Osteoblast (primary cell): Measurements from ENCODE around the gene CCDC71L. TPM values are rescaled to one million over a fixed set of nuclear protein-coding genes. Genes with fewer than 3 reads are reported as not detected.

Experiments
- DNase-seq: peaks from one replicate; pipeline ENCODE4 v3.0.0; 2011; ENCODE audit warnings: low spot score, mixed read lengths; ENCODE audit not compliant: insufficient read length; ENCODE audit errors: missing footprints
- H2AFZ ChIP-seq: 2 replicates; pipeline ENCODE4 v1.6.0; 2011; ENCODE audit warnings: mild to moderate bottlenecking, low read length
- H3K27ac ChIP-seq: 2 replicates; pipeline ENCODE4 v1.5.1; 2011; ENCODE audit warnings: mild to moderate bottlenecking, low read depth, low read length, moderate library complexity
- H3K27me3 ChIP-seq: 2 replicates; pipeline ENCODE4 v1.6.0; 2012; ENCODE audit warnings: mild to moderate bottlenecking, control low read depth, inconsistent platforms, low read length, moderate library complexity; ENCODE audit not compliant: insufficient read depth
- H3K36me3 ChIP-seq: 2 replicates; pipeline ENCODE4 v1.5.1; 2011; ENCODE audit warnings: mild to moderate bottlenecking, low read length, control low read depth, moderate library complexity; ENCODE audit not compliant: insufficient read depth
- H3K4me1 ChIP-seq: 2 replicates; pipeline ENCODE4 v1.5.1; 2011; ENCODE audit warnings: mild to moderate bottlenecking, low read length, control low read depth, moderate library complexity; ENCODE audit not compliant: insufficient read depth
- H3K4me2 ChIP-seq: 2 replicates; pipeline ENCODE4 v1.6.0; 2011; ENCODE audit warnings: mild to moderate bottlenecking, low read length; ENCODE audit not compliant: insufficient read depth
- H3K4me3 ChIP-seq: fragments of 200-600 bp; sonication (generic); 3 replicates; pipeline ENCODE4 v1.5.1; 2012; ENCODE audit warnings: mild to moderate bottlenecking, low read length, inconsistent platforms; ENCODE audit not compliant: insufficient read depth
- H3K79me2 ChIP-seq: 2 replicates; pipeline ENCODE4 v1.6.0; 2012; ENCODE audit warnings: mild to moderate bottlenecking, low read length, control low read depth, inconsistent platforms; ENCODE audit not compliant: insufficient read depth
- H3K9me3 ChIP-seq: 2 replicates; pipeline ENCODE4 v1.5.1; 2011; ENCODE audit warnings: low read depth, low read length, control low read depth
- H4K20me1 ChIP-seq: 2 replicates; pipeline ENCODE4 v1.6.0; 2012; ENCODE audit warnings: mild to moderate bottlenecking, low read length, control low read depth; ENCODE audit not compliant: insufficient read depth
- total RNA-seq: library from RNA; depleted of rRNA; stranded (reverse); fragments of >200 nt; gene quantifications from 2 replicates; pipeline ENCODE4 v1.2.3, GENCODE V29; 2012
- TF ChIP-seq, protein P1 (sequence below): IDR thresholded peaks from 2 replicates; pipeline ENCODE4 v1.5.1; 2011; ENCODE audit warnings: mild to moderate bottlenecking, low read depth, low read length, moderate library complexity; ENCODE audit errors: extremely low read depth

CCDC71L gene
- total RNA-seq, 1 donor = 29.3 TPM

DNA sequence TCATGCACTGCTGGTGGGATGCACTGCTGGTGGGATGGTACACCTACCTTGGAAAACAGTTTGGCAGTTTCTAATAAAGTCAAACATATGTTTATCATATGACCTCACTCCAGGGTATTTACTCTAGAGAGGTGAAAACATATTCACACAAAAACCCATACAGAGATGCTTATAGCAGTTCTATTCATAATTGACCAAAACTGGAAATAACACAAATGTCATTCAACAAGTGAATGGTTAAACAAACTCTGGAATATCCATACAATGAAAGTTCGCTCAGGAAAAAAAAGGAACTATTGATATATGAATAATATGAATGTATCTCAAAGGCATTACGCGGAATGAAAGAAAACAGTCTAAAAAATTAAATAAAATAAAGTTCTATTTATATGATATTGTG is 19.5 kb downstream of the CCDC71L start:
- no peak for DNase-seq
- no peak overlapping the region for H2AFZ ChIP-seq
- H3K4me1 ChIP-seq = no peaks in the 10 kb centered on the region
- H3K9me3 ChIP-seq = no peaks in the 10 kb centered on the region
- H3K27ac ChIP-seq = no peak overlapping the region
- no peak overlapping the region for H3K4me3 ChIP-seq
- no peaks in the 10 kb centered on the region for H3K79me2 ChIP-seq
- no peaks in the 10 kb centered on the region for H3K27me3 ChIP-seq
- no peak overlapping the region for H3K4me2 ChIP-seq
- H3K36me3 ChIP-seq = no peaks in the 10 kb centered on the region
- H4K20me1 ChIP-seq = no peaks in the 10 kb centered on the region
- TF ChIP-seq, protein P1, sequence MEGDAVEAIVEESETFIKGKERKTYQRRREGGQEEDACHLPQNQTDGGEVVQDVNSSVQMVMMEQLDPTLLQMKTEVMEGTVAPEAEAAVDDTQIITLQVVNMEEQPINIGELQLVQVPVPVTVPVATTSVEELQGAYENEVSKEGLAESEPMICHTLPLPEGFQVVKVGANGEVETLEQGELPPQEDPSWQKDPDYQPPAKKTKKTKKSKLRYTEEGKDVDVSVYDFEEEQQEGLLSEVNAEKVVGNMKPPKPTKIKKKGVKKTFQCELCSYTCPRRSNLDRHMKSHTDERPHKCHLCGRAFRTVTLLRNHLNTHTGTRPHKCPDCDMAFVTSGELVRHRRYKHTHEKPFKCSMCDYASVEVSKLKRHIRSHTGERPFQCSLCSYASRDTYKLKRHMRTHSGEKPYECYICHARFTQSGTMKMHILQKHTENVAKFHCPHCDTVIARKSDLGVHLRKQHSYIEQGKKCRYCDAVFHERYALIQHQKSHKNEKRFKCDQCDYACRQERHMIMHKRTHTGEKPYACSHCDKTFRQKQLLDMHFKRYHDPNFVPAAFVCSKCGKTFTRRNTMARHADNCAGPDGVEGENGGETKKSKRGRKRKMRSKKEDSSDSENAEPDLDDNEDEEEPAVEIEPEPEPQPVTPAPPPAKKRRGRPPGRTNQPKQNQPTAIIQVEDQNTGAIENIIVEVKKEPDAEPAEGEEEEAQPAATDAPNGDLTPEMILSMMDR = no peak

DNA sequence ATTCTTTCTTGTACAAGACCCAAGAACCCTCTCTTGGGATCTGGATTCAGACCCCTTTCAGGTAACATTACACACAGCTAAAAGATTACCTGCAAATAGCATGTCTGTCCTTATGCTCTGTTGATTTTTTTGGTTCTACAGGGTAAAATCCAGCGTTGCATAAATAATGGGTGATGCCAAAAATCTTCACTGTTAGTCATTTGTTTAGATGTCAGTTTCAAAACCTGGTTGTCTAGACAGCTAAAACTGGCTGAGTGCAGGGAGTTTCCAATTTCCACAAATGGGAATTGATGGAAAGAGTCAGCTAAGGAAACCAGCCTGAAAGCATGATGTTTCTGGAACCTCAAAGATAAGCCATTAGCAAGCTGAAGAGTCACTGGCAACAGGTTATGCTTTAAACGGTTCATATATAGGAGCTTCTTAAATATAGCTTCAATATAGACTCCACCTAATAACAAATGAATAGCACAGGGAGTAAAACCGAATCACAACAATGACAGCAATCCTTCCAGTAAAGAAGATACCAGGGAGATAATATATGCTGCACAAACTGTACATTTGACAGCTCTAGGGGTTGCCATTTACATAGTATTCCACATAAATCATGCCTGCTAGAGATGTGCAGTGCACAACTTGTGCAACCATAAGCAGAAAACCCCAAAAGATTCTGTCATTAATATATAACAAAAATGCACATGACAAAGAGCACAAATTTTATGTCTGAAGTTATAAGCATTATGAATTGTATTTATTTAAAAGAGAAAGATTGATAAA is 20.4 kb downstream of the CCDC71L start:
- Histone ChIP-seq H3K79me2 (no peaks in the 10 kb centered on the region), H3K27ac (no peak overlapping the region), H3K4me2 (peak overlapping the region; percentile 40), H3K4me1 (no peaks in the 10 kb centered on the region), H3K4me3 (no peak overlapping the region), H3K27me3 (no peaks in the 10 kb centered on the region), H2AFZ (no peak overlapping the region), H3K9me3 (no peaks in the 10 kb centered on the region), H4K20me1 (no peaks in the 10 kb centered on the region), H3K36me3 (no peaks in the 10 kb centered on the region)
- TF ChIP-seq, protein P1 = no peak
- DNase-seq = no peak

DNA sequence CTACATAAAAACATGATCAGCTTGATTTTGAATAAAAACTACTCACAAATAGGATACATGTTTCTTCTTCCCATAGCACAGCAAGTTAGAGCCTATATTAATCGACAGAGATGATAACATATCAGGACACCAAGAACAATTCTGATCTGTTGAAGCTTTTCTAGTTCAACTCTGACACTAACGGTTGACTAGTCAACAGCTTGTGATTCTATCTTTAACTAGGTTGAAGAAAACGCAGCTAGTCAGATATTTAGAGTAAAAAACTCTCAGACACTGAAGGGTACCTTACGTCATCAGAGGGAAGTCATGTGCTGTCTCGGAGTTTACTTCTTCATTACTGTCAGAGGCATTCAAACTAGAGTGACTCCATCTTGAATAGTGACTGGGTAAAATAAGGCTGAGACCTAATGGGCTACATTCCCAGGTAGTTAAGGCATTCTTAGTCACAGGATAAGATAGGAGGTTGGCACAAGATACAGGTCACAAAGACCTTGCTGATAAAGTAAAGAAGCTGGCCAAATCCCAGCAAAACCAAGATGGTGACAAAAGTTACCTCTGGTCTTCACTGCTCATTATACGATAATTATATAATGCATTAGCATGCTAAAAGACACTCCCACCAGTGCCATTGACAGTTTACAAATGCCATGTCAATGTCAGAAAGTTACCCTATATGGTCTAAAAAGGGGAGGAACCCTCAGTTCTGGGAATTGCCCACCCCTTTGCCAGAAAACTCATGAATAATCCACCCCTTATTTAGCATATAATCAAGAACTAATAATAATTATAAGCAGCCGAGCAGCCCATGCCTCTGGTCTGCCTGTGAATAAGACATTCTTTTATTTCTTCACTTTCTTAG is 21.3 kb downstream of the CCDC71L start:
- H3K4me2 ChIP-seq = peak overlapping the region; percentile 40
- H3K4me3 ChIP-seq = no peak overlapping the region
- H3K9me3 ChIP-seq = no peaks in the 10 kb centered on the region
- no peak overlapping the region for H2AFZ ChIP-seq
- TF ChIP-seq, protein P1 = no peak
- no peak for DNase-seq
- no peaks in the 10 kb centered on the region for H3K79me2 ChIP-seq
- no peak overlapping the region for H3K27ac ChIP-seq
- no peaks in the 10 kb centered on the region for H3K27me3 ChIP-seq
- no peaks in the 10 kb centered on the region for H3K36me3 ChIP-seq
- no peaks in the 10 kb centered on the region for H3K4me1 ChIP-seq
- no peaks in the 10 kb centered on the region for H4K20me1 ChIP-seq

DNA sequence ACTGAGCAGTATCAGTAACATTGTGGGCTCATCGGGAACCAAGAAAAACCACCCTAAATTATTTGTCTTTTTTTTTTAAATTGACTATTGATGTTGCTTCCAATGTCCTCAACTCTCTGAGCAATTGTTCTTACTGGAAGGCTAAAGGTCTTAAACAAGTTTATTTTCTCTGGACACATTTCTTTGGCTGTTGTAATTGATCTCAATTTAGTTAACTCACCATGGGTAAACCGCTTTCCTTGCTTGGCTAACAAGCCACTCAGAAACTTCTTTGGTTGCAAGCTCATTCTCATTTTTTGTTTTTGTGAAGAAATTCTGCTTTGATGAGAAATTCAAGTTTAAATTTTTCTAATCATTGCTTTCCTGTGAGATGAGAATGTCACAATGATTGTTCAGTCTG is 25.5 kb downstream of the CCDC71L start:
- no peak for DNase-seq
- no peaks in the 10 kb centered on the region for H3K79me2 ChIP-seq
- H3K27me3 ChIP-seq = no peaks in the 10 kb centered on the region
- no peak overlapping the region for H2AFZ ChIP-seq
- H3K4me1 ChIP-seq = no peaks in the 10 kb centered on the region
- H3K36me3 ChIP-seq = no peaks in the 10 kb centered on the region
- TF ChIP-seq, protein P1 = no peak
- H4K20me1 ChIP-seq = no peaks in the 10 kb centered on the region
- no peak overlapping the region for H3K4me2 ChIP-seq
- H3K4me3 ChIP-seq = no peak overlapping the region
- no peak overlapping the region for H3K27ac ChIP-seq
- no peaks in the 10 kb centered on the region for H3K9me3 ChIP-seq
